NCI-H2227 (cell line): ENCODE measurements around the gene MICAL3.
"Not testable (repeated sequence)": the region's sequence is repeated elsewhere in the genome, so short reads cannot be mapped to it uniquely, and the experiment has no call there.

Experiments
- DNase-seq: peaks from one replicate; lab custom pipeline; 2025; ENCODE audit not compliant: unreplicated experiment; lab: John Stamatoyannopoulos, UW

MICAL3 gene

DNA sequence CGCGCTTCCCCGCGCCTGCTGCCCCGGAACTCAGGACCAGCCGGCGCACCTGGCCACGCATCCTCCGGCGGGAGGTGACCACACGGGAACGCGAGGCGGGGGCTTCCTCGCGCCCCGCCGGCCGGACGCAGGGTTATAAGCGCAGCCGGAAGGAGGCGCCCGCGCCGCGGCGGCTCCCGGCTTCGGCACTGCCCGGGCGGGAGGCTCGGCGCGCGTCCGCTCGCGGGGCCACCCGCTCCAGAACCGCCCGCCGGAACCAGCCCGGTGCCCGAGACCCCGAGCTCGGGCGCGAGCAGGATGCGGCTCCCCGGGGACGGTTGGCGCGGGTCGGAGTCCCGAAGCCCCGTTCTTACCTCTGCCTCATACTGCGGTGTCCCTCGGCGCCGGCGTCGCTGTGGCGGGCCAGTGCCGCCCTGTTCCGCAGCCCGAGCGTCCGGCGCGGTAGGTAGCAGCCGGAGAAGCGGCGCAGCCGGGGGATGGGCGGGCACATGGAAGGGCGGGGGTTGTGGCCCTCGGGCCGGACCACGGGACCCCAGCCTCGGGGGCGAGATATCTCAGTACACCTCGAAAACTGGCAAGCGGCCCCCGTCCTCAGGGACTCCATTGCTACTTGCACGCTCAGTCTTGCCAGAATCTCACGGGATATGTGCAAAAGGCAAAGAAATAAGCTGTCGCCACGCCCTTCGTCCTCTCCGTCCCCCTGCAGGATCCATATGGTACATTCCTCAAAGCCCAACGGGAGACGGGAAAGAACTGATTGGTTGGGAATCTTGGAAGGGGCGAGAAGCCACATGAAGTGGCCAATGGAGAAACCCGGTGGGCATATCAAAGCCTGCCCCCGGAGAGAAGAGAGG, 23.1 kb downstream of the MICAL3 start:
- DNase-seq = peak; percentile 97

DNA sequence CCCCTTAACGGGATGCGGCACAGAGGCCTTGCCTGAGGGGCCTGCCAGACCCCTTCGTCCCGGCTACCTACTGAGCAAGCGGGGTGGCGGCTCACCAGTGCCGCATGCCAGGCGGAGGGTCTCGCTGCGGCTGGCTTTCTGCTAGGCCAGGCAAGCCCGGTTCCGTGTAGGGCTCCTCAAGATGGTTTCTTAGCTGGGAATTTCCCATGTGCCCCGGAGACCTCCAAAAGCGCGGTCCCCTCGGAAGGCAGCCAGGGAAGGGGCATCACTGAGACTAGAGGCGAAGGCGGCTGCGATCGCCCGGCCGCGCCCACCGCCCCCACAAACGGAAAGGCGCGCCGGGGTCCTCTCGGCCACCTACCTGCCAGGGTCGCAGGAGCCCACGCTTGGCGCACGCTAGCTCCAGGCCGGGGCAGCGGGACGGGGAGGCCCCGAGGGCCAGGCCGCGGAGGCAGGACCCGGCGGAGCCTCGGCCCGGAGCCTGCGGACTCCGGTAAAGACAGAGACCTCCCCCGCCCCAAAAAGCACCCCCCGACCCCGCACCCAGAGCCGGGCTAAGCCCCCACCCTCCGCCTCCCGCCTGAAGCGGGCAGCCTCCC, 23.8 kb downstream of the MICAL3 start:
- peak; percentile 38 for DNase-seq

DNA sequence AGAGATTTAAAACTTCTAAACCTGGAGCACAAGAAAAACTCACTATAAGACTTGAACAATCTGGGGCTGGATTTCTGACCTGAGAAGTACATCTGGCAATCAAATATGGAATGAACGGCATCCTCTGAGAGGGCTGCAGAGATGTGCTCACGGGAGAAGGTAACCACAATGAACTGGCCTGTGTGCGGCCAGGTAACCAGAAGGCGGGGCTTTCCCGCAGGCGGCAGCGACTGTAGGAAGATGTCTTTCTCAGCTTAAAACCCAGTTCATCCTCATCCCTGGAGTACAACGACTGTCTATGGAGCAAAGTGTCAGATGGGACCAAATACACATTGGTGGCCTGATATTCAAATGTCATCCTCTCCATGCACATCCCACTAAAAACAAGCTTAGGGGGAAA, 24.5 kb downstream of the MICAL3 start:
- no peak for DNase-seq

DNA sequence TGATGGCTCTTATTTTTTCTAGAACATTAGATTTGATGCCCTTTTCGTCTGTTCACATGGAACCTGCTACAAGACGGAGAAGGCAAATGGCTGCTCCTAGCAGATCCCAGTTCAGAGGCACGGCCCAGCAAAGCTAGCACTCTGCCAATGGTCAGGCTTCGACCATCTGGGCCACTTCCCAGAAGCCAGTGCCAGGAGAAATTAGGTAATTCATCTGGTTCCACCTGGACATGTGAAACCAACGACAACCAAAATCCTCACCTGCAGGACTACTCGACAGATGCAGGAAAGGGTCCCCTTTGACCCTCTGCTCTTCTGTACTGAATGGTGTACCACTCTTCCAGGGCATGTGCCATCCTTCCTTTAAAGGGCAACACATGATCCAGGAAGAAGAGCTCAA, 25.4 kb downstream of the MICAL3 start:
- no peak for DNase-seq

DNA sequence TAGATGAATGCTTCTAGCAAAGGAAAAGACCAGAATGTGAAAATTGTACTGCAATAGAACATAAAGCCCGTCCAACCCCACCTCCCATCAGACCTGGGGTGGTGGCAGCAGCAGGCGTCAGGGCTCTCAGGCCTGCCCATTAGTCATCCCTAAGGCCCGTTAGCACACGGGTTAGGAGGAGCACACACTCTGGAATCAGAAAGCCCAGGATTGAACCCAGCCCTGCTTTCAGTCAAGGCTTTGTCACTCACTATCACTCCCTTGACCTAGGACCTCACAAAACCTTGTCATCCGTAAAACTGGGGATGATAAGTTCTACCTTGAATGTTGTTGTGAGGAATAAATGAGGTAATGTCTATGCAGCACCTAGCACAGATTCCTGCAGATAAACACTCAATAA, 26.9 kb downstream of the MICAL3 start:
- no peak for DNase-seq

DNA sequence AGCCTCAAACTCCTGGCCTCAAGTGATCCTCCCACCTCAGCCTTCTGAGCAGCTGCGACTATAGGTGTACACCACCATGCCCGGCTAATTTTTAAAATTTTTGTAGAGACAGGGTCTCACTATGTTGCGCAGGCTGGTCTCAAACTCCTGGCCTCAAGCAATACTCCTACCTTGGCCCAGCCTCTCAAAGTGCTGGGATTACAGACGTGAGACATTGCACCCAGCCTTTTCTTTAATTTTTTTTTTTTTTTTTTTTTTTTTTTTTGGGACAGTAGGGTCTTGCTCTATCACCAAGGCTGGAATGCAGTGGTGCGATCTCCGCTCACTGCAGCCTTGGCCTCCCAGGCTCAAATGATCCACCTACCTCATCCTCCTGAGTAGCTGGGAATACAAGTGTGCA, 29.1 kb downstream of the MICAL3 start:
- not testable (repeated sequence) for DNase-seq

DNA sequence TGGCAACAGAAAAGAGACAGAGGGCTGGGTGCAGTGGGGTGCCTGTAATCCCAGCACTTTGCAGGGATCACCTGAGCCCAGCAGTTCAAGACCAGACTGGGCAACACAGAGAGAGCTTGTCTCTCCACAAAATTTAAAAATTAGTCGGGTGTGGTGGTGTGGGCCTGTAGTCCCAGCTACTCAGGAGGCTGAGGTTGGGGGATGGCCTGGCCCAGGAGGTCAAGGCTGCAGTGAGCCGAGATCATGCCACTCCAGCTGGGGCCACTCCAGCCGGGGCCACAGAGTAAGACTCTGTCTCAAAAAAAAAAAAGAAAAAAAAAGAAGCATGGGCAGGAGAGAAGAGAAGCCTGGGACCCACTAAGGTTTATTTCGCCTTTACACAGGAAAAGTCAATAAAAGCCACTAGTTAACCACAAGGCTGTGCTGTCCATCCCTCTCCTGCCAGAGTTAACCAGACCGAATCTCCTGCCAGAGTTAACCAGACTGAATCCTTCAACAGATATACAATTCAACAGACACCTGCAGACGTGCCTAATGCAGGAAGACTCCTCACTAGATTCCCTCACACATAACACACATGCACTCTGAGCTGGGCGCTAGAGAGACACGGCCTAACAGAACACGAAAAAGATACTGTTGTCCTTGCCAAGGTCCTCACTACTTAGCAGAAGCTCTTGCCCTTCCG, 29.8 kb downstream of the MICAL3 start:
- DNase-seq = no peak

DNA sequence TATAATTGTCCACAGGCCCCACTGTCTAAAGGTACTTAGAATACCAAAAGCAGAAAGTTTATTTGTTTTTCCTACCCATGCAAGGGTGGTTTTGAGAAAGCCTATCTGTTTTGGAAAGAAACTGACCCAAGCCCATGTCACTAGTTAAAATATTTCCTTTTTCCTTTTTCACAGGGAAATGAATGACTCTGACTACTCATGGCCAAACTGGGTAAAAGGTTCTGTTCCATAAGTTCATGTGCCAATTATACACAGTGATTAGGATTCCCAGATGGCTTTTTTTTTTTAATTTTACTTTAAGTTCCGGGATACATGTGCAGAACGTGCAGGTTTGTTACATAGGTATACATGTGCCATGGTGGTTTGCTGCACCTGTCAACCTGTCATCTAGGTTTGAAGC, 31.4 kb downstream of the MICAL3 start:
- DNase-seq = not testable (repeated sequence)

DNA sequence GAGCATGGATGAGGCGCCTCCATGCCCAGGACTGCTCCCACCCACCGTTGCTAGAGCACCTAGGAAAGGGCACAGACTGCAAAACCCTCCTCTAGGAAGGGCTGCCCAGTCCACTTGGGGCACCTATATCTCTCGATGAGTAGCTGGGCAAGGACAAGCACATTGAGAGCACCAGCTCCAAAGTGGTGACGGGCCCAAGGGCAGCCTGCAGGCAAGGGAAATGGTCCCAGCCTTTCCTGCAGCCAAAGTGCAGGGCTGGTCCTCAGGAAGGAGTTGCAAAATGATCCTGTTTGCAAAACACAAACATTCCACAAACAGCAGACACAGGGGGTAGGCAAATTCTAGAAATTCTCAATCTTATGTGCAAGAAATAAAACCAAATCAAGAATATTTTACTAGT, 32.4 kb downstream of the MICAL3 start:
- DNase-seq = not testable (repeated sequence)

DNA sequence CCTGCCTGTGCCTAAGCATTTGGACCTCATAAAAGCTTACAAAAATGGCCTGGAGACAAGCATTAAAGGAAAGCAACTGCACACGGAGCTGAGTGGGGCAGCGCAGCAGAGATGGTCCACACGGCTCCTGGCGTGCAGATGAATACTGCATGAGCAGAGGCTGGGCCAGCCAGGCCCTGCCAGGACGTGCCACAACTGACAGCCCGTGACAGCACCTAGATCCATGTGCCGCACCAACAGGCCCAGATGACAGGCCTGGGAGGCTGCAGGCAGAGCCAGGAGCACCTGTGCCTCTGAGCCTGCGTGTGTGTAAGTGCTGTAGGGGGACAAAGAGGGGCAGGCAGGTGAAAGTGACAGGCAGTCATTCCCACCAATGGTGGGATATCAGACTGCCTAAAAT, 33.4 kb downstream of the MICAL3 start:
- DNase-seq = no peak

DNA sequence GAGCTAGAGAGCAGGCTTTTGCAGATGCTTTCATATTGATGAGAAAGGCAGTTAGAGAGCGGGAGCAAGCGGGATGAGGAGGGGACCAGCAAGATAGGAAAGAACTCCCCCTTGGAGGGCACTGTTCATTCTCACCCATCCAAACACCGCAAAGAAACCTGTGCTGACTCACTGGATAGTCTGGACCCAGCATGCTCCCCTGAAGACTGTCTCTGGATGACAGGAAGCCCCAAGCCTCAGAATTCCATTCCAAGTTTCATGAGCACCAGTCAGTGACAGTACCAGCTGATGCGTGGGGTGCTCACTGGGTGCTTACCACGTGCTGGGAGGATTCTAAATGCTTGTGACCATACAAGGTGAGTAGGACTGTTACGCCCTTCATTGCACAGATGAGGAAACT, 34.2 kb downstream of the MICAL3 start:
- DNase-seq = no peak

DNA sequence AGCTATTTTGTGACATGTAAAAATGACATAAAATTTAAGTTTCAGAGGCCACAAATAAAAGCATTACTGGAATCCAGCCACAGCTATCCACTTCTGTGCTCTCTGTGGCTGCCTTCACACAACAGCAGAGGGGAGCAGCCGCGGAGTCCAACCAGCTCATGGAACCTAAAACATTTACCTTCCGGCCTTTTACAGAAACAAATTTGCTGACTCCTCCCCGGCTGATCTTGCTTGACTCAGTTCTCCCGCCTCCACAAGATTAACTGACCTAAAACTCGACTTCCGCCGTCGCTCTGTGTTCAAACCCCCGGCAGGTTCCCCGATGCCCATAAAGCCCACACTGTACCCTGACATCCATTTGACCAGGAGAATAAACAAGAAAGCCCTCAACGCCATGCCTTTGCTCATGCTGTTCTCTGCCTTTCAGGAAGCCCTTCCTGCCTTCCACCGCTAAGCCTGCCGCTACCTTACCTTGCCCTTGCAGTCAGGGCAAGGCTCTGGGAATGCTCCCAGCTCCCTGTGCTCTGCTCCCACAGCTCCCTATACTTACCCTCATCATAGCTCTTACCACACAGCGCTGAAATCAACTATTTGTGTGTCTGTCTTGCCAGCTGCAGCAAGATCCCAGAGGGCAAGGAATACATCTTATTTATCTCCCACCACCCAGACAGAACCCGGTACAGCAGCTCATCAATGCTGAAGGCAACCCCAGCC, 35.4 kb downstream of the MICAL3 start:
- DNase-seq = no peak

DNA sequence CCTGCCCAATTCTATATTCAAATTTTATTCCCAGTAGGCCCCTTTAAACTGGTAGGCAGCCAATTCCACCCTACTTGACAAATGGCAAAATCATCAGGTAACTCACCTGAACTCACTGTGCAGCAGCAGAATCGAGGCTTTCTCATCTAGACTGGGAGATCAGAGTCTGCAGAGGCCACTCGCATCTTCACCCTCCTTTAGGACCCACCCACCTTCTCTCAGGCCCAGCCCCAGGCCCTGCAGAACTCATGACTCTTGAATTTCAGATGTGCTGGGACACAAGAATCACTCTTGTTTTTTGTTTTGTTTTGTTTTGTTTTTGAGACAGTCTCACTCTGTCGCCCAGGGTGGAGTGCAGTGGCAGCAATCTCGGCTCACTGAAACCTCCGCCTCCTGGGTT, 38.8 kb downstream of the MICAL3 start:
- DNase-seq = no peak

DNA sequence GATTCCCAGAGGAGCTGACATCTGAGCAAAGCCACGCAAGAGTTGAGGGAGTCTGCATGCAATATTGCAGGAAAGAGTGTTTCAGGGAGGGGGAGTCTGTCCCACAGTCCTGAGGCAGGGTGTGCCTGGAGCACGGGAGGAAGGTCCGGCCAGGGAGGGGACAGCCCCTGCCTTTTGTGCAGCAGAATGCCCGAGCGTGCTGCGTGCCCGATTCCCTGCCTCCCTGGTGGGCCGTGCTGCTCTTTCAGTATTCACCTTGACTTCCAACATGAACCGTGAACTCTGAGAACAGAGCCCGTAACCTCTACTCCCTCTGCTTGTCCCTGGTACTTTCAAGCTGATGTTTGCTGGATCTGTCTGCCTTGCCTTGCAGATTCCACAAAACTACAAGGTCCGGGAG, 39.3 kb downstream of the MICAL3 start:
- not testable (repeated sequence) for DNase-seq

DNA sequence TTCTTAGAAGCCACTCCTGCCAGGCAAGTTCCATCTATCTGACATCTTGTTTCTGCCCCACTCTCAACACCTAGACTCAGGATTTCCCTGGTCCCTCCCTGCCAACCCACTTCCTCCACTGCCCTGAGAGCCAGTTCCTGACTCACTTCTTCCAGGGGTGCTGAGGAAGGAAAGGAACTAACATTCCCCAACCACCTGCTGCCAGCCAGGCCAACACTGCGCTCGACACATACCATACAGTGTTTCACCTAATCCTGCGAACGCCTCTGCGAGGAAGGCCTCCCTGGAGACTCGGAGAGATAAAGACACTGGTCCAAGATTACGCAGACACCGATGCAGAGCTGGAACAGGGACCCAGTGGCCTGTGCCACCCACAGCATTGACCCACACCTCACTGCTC, 40.2 kb downstream of the MICAL3 start:
- no peak for DNase-seq

DNA sequence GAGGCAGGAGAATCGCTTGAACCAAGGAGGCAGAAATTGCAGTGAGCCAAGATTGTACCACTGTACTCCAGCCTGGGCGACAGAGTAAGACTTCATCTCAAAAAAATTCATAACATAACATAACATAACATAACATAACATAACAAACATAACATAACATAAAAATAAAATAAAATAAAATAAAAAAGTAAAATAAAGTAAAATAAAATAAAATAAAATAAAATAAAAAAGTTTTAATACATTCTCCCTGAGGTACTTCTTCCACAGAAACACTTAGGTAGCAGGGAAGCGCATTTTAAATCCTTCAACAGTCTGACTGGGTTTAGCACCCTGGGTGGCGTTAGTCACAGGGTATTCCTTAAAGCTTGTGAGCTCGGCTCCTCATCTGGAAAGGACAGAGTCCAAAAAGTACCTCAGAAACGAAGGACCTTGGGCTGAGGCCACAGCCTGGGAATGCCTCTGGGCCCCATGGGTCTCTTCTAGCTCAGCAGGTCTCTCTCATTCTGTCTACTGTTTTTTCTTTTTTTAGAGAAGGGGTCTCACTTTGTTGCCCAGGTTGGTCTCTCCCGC, 41.7 kb downstream of the MICAL3 start:
- no peak for DNase-seq

DNA sequence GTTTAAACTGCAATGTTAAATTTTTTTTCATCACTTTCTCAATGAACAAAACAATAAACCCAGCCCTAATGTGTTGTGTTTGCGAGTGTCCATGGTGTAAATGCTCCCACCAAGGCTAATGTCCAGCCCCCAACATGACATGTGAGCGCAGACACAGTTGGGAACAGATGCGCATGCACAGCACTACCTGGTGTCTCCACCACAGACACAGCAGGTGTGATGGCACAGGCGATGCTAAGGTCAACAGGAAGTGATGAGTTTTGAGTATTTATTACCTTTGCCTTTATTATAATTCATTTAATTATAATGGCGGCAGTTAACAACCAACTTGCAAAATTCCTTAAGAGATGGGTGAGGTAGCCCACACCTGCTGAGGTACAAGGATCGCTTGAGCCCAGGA, 42.9 kb downstream of the MICAL3 start:
- DNase-seq = no peak

DNA sequence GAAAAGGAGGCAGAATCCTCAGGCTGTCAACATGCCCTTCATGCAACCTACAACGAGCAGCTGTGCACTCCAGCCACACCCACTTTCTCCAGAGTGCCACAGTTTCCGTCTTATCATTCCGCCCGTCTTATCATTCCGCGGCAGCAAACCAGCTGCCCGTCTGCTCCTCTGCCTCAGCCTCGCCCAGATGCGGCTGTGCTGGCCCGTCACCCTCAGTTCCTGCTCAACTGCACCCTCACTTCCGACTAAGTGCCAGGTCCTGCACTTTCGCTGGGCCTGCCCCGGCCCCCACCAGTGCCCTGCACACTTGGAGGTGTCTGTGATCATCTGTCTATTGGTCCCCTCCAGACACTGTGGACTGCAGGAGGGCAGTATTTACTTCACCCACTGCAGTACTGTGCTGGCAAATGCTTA, 43.7 kb downstream of the MICAL3 start:
- DNase-seq = peak; percentile 58

DNA sequence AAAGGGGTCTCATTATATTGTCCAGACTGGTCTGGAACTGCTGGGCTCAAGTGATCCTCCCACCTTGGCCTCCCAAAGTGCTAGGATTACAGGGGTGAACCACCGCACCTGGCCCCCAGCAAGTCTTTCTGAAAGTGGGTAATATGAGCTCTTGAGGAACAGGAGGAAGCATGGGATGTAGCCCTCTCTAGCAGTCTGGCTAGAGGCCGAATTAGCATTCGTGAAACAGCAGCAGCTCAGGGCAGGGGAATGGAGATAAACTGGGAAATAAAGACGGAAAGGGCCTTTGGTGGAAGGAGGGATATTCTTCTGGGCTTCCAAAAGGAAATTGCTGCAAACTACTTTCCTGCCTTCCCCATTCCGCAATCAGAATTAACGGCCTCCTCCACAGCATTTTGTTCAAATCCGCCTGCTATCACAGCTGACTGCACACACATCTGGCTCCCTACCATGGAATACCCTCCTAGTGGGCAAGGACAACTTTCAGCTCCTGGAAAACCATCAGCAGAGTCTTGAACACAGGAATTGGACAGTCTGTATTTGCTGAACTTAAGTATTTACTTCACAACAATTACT, 44.3 kb downstream of the MICAL3 start:
- DNase-seq = no peak

DNA sequence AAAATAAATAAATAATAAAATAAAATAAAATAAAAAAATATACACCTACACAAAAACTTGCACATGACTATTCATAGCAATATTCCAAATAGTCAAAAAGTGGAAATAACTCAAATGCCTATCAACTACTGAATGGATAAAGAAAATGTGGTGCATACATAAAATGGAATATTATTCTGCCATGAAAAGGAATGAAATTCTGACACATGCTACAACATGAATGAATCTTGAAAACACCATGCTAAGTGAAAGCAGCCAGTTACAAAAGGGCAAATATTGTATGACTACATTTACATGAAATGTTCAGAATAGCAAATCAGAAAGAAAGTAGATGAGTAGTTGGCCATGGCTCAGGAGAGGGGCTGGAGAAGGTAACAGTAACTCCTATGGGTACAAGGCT, 46.3 kb downstream of the MICAL3 start:
- DNase-seq = no peak

DNA sequence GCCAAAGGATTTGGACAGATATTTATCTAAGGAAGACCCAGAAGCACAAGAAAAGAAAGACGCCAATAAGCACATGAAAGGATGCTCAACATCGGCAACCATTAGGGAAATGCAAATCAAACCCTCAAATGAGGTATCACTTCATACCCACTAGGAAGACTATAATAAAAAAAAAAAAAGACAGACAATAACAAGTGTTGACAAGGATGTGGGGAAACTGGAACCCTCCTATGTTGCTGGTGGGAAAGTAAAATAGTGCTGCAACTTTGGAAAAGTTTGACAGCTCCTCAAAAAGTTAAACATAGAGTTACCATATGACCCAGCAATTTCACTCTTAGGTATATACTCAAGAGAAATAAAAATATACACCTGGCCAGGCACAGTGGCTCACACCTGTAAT, 47.0 kb downstream of the MICAL3 start:
- no peak for DNase-seq
